ENCODE measurements around the gene TRIM4. TPM values are rescaled to one million over a fixed set of nuclear protein-coding genes. Genes with fewer than 3 reads are reported as not detected.

The TRIM4 gene
- total RNA-seq, 6 donors from 2014 or later, result 31.2 to 107 (median 42.1) TPM

- Histone ChIP-seq H3K27me3 (no peaks in the 10 kb centered on the region), H3K4me1 (peaks cover 37 to 51% (median 38%) of the 10 kb centered on the region in 4 donors), H3K36me3 (peaks cover 0 to 19% (median 3%) of the 10 kb centered on the region in 4 donors), H3K9me3 (no peaks in the 10 kb centered on the region), H3K4me3 (peak overlapping the region; percentile 25 to 92 (median 89)), H3K27ac (peak overlapping the region; percentile 94 to 98 (median 96))
- no peak for TF ChIP-seq POLR2A (IDR thresholded peaks at IDR 0.05)
- TF ChIP-seq POLR2AphosphoS5 (IDR thresholded peaks at IDR 0.05), result no peak
- no peak for TF ChIP-seq CTCF (IDR thresholded peaks at IDR 0.05)
- no peak for TF ChIP-seq EP300 (IDR thresholded peaks at IDR 0.05)
- no peak for ATAC-seq (ENCODE audit: low FRiP score in 2 of 2)
- WGBS, 2 donors, result 42 to 44% methylated on average over 3 to 4 of the region's 4 CpGs
- no peak for DNase-seq
These were observed 433 bp upstream of the TRIM4 start for GRCh38 chr7:99919814-99920112.

GRCh38 chr7:99910976-99911375, 8.4 kb downstream of the TRIM4 start:
- no peak overlapping the region for H3K27ac ChIP-seq
- no peak for DNase-seq
- 94 to 100% methylated on average over 2 of the region's 2 CpGs for WGBS, 2 donors
- no peak for ATAC-seq (ENCODE audit: low FRiP score in 2 of 2)
- H3K4me3 ChIP-seq, result no peak overlapping the region
- H3K36me3 ChIP-seq, result peaks cover 11 to 46% (median 37%) of the 10 kb centered on the region in 4 donors
- no peaks in the 10 kb centered on the region for H3K27me3 ChIP-seq
- no peaks in the 10 kb centered on the region for H3K9me3 ChIP-seq
- H3K4me1 ChIP-seq, result peaks cover 2 to 20% (median 8%) of the 10 kb centered on the region in 4 donors
- TF ChIP-seq POLR2A (IDR thresholded peaks at IDR 0.05) (no peak), EP300 (IDR thresholded peaks at IDR 0.05) (no peak), CTCF (IDR thresholded peaks at IDR 0.05) (no peak), POLR2AphosphoS5 (IDR thresholded peaks at IDR 0.05) (no peak)

GRCh38 chr7:99901581-99901980, 17.7 kb downstream of the TRIM4 start:
- ATAC-seq (ENCODE audit: low FRiP score in 2 of 2) (no peak), DNase-seq (no peak)
- Histone ChIP-seq H3K27me3 (no peaks in the 10 kb centered on the region), H3K36me3 (peaks cover 26 to 83% (median 70%) of the 10 kb centered on the region in 4 donors), H3K27ac (no peak overlapping the region), H3K9me3 (no peaks in the 10 kb centered on the region), H3K4me3 (no peak overlapping the region), H3K4me1 (no peaks in the 10 kb centered on the region)
- TF ChIP-seq POLR2A (IDR thresholded peaks at IDR 0.05) (no peak), EP300 (IDR thresholded peaks at IDR 0.05) (no peak), CTCF (IDR thresholded peaks at IDR 0.05) (no peak), POLR2AphosphoS5 (IDR thresholded peaks at IDR 0.05) (no peak)
- 96 to 97% methylated on average over 10 of the region's 10 CpGs for WGBS, 2 donors

GRCh38 chr7:99899830-99900519, 19.4 kb downstream of the TRIM4 start:
- 93 to 96% methylated on average over 6 of the region's 6 CpGs for WGBS, 2 donors
- no peak for DNase-seq
- H3K4me3 ChIP-seq, result no peak overlapping the region

More at GRCh38 chr7:99899830-99900519, 19.4 kb downstream of the TRIM4 start:
- ATAC-seq (ENCODE audit: low FRiP score in 2 of 2), result no peak
- Histone ChIP-seq H3K27me3 (no peaks in the 10 kb centered on the region), H3K36me3 (peaks cover 22 to 68% (median 55%) of the 10 kb centered on the region in 4 donors), H3K9me3 (no peaks in the 10 kb centered on the region), H3K4me1 (no peaks in the 10 kb centered on the region), H3K27ac (no peak overlapping the region)
- TF ChIP-seq CTCF (IDR thresholded peaks at IDR 0.05) (no peak), EP300 (IDR thresholded peaks at IDR 0.05) (no peak), POLR2A (IDR thresholded peaks at IDR 0.05) (no peak), POLR2AphosphoS5 (IDR thresholded peaks at IDR 0.05) (no peak)
